ENCODE measurements around the gene FAF1. TPM values are rescaled to one million over a fixed set of nuclear protein-coding genes. Genes with fewer than 3 reads are reported as not detected.

The FAF1 gene
- total and polyA plus RNA-seq, 2 of the 8 experiments (the other 6 are each of a cell fraction or from before 2014, with no cell fraction given) = 10.8 to 65.9 TPM

GRCh38 chr1:50851466-50851865 is 108.6 kb downstream of the FAF1 start:
- H3K4me1 ChIP-seq (replicated peaks in 1 of 4; ENCODE audit: control insufficient read depth in 3 of 4, insufficient read depth in 4 of 4, low read length in 3 of 4) = no peaks in the 10 kb centered on the region
- ChIA-PET CTCF (ENCODE audit: partially characterized antibody) (no interaction called here), POLR2A (ENCODE audit: partially characterized antibody) (no interaction called here)
- H4K91ac ChIP-seq (replicated peaks; ENCODE audit: insufficient read length, low read length) = no peak overlapping the region
- no peak overlapping the region for H2BK12ac ChIP-seq (ENCODE audit: low read depth, low read length)
- H4K8ac ChIP-seq (ENCODE audit: extremely low read depth, insufficient read depth, low read length) = no peak overlapping the region
- no peak overlapping the region for H3K23ac ChIP-seq (ENCODE audit: insufficient read length)
- no peak overlapping the region for H2AFZ ChIP-seq (ENCODE audit: low read length)
- no peak overlapping the region for H3K9ac ChIP-seq (replicated peaks in 1 of 4; ENCODE audit: extremely low read depth in 1 of 4, low read depth in 3 of 4, low read length in 3 of 4)
- H3K27me3 ChIP-seq (replicated peaks in 1 of 4; ENCODE audit: control insufficient read depth in 3 of 4, extremely low read depth in 1 of 4, insufficient read depth in 3 of 4, low read length in 3 of 4) = no peaks in the 10 kb centered on the region
- H4K20me1 ChIP-seq (replicated peaks in 1 of 2; ENCODE audit: control insufficient read depth in 1 of 2, insufficient read depth in 2 of 2, low read length in 2 of 2) = no peaks in the 10 kb centered on the region
- no peaks in the 10 kb centered on the region for H3K36me3 ChIP-seq (ENCODE audit: control insufficient read depth in 2 of 4, insufficient read depth in 4 of 4, low read length in 3 of 4)
- H3K4ac ChIP-seq (replicated peaks; ENCODE audit: insufficient read length, low read depth, low read length) = no peak overlapping the region
- no peak overlapping the region for H3K4me2 ChIP-seq (ENCODE audit: insufficient read depth in 1 of 2, low read depth in 2 of 2, low read length in 2 of 2)
- no peaks in the 10 kb centered on the region for H3K79me2 ChIP-seq (ENCODE audit: control insufficient read depth in 1 of 2, insufficient read depth in 2 of 2, low read length in 2 of 2)
- no peak overlapping the region for H2BK15ac ChIP-seq (ENCODE audit: low read length)
- H2AK5ac ChIP-seq (ENCODE audit: low read depth, low read length) = no peak overlapping the region
- no peak overlapping the region for H4K5ac ChIP-seq (ENCODE audit: insufficient read length, low read depth, low read length)
- H3K4me3 ChIP-seq (ENCODE audit: extremely low read depth in 1 of 4, insufficient read depth in 2 of 4, low read depth in 3 of 4, low read length in 4 of 4) = no peak overlapping the region
- H3K9me3 ChIP-seq (ENCODE audit: insufficient read depth in 2 of 2, low read depth in 1 of 2, low read length in 1 of 2) = no peaks in the 10 kb centered on the region
- no peak overlapping the region for H3K27ac ChIP-seq (ENCODE audit: low read depth, low read length)
- no peak overlapping the region for H2BK5ac ChIP-seq (ENCODE audit: low read depth, low read length)
- H3K23me2 ChIP-seq (ENCODE audit: low read depth, low read length) = no peaks in the 10 kb centered on the region
- WGBS, 2 experiments (ENCODE audit: extremely low coverage in 1 of 2, insufficient coverage in 1 of 2, insufficient read length in 1 of 2, insufficient replicate concordance in 2 of 2, low coverage in 1 of 2, low lambda C conversion rate in 2 of 2, missing lambda C conversion rate in 1 of 2) = 84% methylated on average over 1 of the region's 1 CpG; no CpG with 5 or more reads in 1 of the 2 experiments
- H3K14ac ChIP-seq (ENCODE audit: insufficient read length) = no peak overlapping the region
- H3K18ac ChIP-seq (ENCODE audit: extremely low read depth, low read length) = no peak overlapping the region
- no peak overlapping the region for H2BK20ac ChIP-seq (ENCODE audit: low read length)
- no peaks in the 10 kb centered on the region for H3K79me1 ChIP-seq (ENCODE audit: low read depth, low read length)
- H3K56ac ChIP-seq (replicated peaks; ENCODE audit: insufficient read length, low read depth, low read length) = no peak overlapping the region
- H2BK120ac ChIP-seq (replicated peaks; ENCODE audit: low read depth, low read length) = no peak overlapping the region
- FAIRE-seq = no peak
- no peak for DNase-seq (ENCODE audit: low read depth in 1 of 2, low spot score in 2 of 2)
- TF ChIP-seq TAF1 (IDR thresholded peaks at IDR 0.05; ENCODE audit: low read depth, low read length) (no peak), CHD1 (IDR thresholded peaks at IDR 0.05; ENCODE audit: low read depth, low read length) (no peak), CTBP2 (IDR thresholded peaks at IDR 0.05; ENCODE audit: borderline replicate concordance, insufficient read depth, insufficient read length, low read length) (no peak), KDM4A (IDR thresholded peaks at IDR 0.05; ENCODE audit: low read depth, low read length, severe bottlenecking) (no peak), TAF7 (optimal IDR thresholded peaks at IDR 0.05; ENCODE audit: borderline replicate concordance, low read depth, low read length) (no peak), SUZ12 (IDR thresholded peaks at IDR 0.05; ENCODE audit: low read length) (no peak), SP1 (IDR thresholded peaks at IDR 0.05; ENCODE audit: low read depth, low read length) (no peak), JUND (IDR thresholded peaks at IDR 0.05; ENCODE audit: low read length) (no peak), SIN3A (conservative IDR thresholded peaks at IDR 0.05 in 1 of 2, IDR thresholded peaks at IDR 0.05 in 1 of 2; ENCODE audit: low read depth in 1 of 2, low read length in 2 of 2) (no peak), POLR2AphosphoS5 (IDR thresholded peaks at IDR 0.05; ENCODE audit: low read depth, low read length) (no peak), NANOG (IDR thresholded peaks at IDR 0.05; ENCODE audit: insufficient read depth, low read depth, low read length, poor library complexity, severe bottlenecking) (no peak), CHD2 (IDR thresholded peaks at IDR 0.05; ENCODE audit: low read length) (no peak), BACH1 (IDR thresholded peaks at IDR 0.05; ENCODE audit: low read length) (no peak), SP4 (IDR thresholded peaks at IDR 0.05; ENCODE audit: low read length) (no peak)

Measured in H1 (cell line).